Activated T-helper 2 cell treated with anti-CD3 and anti-CD28 coated beads, Interferon-gamma antibody, Interleukin-2, Interleukin-4, amounts not matched to agents 10 μg/mL and 5 μg/mL and 100 μg/mL, durations not matched to agents 14 hours and 24 hours and 36 hours (primary cell): ENCODE results near the gene JRKL. TPM values are rescaled to one million over a fixed set of nuclear protein-coding genes. Genes with fewer than 3 reads are reported as not detected.

Experiments
- DNase-seq: peaks from one replicate; pipeline ENCODE4 v3.0.0; 2021; ENCODE audit warnings: low spot score
- H3K27ac Mint-ChIP-seq: one replicate; pipeline ENCODE4 v1.8.0; 2021; ENCODE audit warnings: mixed read lengths
- H3K27me3 Mint-ChIP-seq: one replicate; pipeline ENCODE4 v1.8.0; 2021; ENCODE audit warnings: low read depth, mixed read lengths
- H3K36me3 Mint-ChIP-seq: one replicate; pipeline ENCODE4 v1.8.0; 2021; ENCODE audit warnings: low read depth, mixed read lengths
- H3K4me1 Mint-ChIP-seq: one replicate; pipeline ENCODE4 v1.8.0; 2021; ENCODE audit warnings: low read depth, mixed read lengths
- H3K4me3 Mint-ChIP-seq: one replicate; pipeline ENCODE4 v1.8.0; 2021; ENCODE audit warnings: low read depth, mild to moderate bottlenecking, moderate library complexity, mixed read lengths
- H3K9me3 Mint-ChIP-seq: one replicate; pipeline ENCODE4 v1.8.0; 2021; ENCODE audit warnings: mixed read lengths
- intact Hi-C: fragments of 100-400 bp; cut with micrococcal nuclease; formaldehyde crosslinking; loops from one replicate; pipeline ENCODE4 v1.15.1; 2023
- total RNA-seq: library from RNA; stranded (reverse); gene quantifications from 2 replicates; pipeline ENCODE4 v1.2.3, GENCODE V29; 2022

The JRKL gene
- total RNA-seq, 1 donor from 2014 or later: 12.9 TPM

DNA sequence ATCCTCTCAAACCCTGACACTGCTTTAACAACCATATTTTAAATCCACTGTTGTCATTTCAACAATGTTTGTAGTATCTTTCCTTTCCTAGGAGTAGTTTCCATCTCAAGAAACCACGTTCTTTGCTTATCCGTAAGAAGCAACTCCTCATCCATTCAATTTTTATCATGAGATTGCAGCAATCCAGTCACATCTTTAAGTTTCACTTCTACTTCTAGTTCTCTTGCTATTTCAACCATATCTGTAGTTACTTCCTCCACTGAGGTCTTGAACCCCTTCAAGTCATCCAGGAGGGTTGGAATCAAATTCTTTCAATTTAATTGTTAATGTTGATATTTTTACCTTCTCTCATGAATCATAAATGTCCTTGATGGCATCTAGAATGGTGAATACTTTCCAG, 22.5 kb upstream of the JRKL start:
- intact Hi-C loops: no loop called here
- H3K27ac Mint-ChIP-seq: no peak overlapping the region
- H3K4me3 Mint-ChIP-seq: no peak overlapping the region
- no peak for DNase-seq
- H3K27me3 Mint-ChIP-seq: no peaks in the 10 kb centered on the region
- H3K9me3 Mint-ChIP-seq: no peaks in the 10 kb centered on the region
- H3K4me1 Mint-ChIP-seq: no peaks in the 10 kb centered on the region
- peaks cover 46% of the 10 kb centered on the region for H3K36me3 Mint-ChIP-seq

DNA sequence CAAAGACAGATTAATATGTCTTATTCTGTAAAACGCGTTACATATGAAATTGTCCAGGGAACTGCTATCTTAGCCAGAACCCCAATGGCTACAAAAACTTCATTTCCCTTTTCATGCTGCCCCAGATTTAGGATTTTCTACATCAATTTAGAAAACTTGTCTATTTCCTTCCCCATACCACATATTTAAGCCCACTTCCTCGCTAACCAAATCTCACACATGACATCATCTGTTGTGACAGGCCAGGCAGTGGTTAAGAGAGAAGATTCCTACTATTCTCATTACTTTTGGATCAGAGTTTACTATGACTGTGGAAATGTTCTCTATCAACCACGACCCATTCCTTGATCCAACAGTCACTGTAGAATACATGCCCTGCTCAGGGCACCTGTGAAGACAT, 16.0 kb upstream of the JRKL start:
- intact Hi-C loops: loop anchor here (2.0 kb wide), 1 partner anchor 15 kb away; the partner anchor contains the start of gene CCDC82
- peaks cover 38% of the 10 kb centered on the region for H3K36me3 Mint-ChIP-seq
- H3K4me1 Mint-ChIP-seq: peaks cover 4% of the 10 kb centered on the region
- H3K9me3 Mint-ChIP-seq: no peaks in the 10 kb centered on the region
- DNase-seq: no peak
- H3K27me3 Mint-ChIP-seq: no peaks in the 10 kb centered on the region
- no peak overlapping the region for H3K4me3 Mint-ChIP-seq
- H3K27ac Mint-ChIP-seq: no peak overlapping the region

DNA sequence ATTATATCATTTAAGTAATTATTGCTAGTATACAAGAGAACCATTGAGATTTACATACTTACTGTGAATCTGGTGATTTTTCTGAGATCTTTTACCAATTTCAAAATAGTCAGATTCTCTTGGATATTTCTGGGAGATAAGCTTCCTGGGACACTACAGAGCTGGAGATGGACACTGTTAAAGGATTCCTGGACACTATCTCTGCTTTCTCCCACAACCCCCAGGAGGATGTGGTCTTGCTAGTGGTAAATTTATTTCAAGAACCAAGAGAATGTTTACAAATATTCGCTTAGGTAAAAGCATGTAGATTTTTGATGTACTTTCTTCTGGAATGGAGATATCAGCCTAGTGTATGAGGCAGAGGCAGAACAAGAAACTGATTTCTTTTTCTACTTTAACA, 13.0 kb upstream of the JRKL start:
- no peaks in the 10 kb centered on the region for H3K27me3 Mint-ChIP-seq
- H3K4me1 Mint-ChIP-seq: peaks cover 9% of the 10 kb centered on the region
- no peak overlapping the region for H3K27ac Mint-ChIP-seq
- no peaks in the 10 kb centered on the region for H3K9me3 Mint-ChIP-seq
- no peak overlapping the region for H3K4me3 Mint-ChIP-seq
- intact Hi-C loops: no loop called here
- no peak for DNase-seq
- H3K36me3 Mint-ChIP-seq: peaks cover 35% of the 10 kb centered on the region

DNA sequence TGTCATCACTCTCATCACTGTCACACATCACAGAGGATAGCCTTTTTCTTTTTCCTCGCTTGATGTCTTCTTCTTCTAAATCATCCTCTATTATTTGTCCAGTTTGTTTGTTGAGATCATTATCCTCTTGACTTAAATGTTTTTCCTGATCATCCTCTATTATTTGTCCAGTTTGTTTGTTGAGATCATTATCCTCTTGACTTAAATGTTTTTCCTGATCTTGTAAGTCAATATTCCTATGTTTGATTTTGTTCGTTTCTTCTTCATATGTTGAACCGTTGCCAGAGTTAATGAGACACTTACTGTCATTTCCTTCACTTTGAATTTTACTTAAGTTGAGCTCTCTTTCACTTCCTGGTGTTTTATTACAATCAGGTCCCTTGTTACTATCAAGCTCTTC, 5.7 kb upstream of the JRKL start:
- Mint-ChIP-seq H3K27me3 (no peaks in the 10 kb centered on the region), H3K4me3 (peak overlapping the region; percentile 47), H3K27ac (peak overlapping the region; percentile 20), H3K36me3 (peaks cover 51% of the 10 kb centered on the region), H3K9me3 (no peaks in the 10 kb centered on the region), H3K4me1 (peaks cover 45% of the 10 kb centered on the region)
- intact Hi-C loops: no loop called here
- no peak for DNase-seq

DNA sequence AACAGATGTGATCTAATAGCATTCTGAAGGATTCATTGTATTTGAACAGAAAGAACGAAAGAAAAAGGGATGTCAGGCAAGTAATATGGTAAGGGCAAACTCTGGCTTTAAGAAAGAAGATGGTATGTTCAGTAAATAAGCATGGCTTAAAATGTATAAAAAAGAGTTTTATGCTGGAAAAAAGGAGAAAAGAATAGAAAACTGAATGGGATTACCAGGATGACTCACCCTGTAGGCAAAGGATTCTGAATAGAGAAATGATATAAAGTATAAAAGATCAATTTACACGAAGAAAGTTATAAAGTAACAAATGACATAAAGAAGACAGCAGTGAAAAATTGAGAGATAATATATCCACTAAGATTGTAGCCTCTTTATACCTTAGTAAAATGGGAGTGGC, 4.6 kb upstream of the JRKL start:
- H3K4me1 Mint-ChIP-seq: peaks cover 42% of the 10 kb centered on the region
- no peak for DNase-seq
- intact Hi-C loops: no loop called here
- no peaks in the 10 kb centered on the region for H3K27me3 Mint-ChIP-seq
- H3K4me3 Mint-ChIP-seq: no peak overlapping the region
- H3K9me3 Mint-ChIP-seq: no peaks in the 10 kb centered on the region
- H3K27ac Mint-ChIP-seq: peak overlapping the region; percentile 13
- peaks cover 44% of the 10 kb centered on the region for H3K36me3 Mint-ChIP-seq

DNA sequence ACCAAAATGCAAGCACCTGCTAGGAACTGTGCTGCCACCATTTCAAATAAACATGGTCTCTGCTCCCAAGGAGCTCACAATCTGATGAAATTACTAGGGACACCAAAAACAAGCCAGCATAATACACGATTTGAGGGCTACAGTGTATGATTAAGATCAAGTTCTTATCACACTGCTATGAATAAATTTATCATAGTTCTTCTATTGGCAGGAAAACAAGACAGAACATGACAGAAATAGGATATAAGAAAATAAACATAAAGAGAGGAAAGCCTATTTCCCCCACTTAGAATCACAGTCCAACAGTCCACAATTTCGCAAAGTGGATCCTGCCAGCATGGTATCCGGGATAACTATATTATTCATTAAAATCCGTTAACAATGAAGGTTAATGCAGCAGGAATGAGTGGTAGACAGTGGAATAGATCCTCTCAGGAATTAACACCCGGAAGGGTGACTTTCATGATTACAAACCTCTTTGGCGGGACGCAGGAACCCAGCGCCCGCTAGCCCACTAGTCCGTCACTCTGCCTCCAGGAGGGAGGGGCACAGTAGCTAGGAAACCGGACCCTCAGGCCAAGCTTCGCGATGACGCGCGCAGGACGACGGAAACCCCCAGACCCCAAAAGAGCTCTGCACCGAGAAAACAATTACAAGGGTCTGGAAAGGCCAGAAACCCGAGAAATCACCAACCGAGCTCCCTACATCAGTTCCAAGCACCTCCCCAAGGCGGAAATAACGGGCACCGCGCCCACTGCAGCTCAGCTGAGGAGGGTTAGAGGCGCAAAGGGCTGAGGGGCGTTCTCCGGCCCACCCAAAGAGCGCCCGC, 708 bp upstream of the JRKL start:
- DNase-seq: no peak
- intact Hi-C loops: loop anchor here (1.0 to 2.0 kb wide), 4 partner anchors 14 to 600 kb away; partner anchors contain the start of genes FAM76B and MAML2
- peaks cover 3% of the 10 kb centered on the region for H3K9me3 Mint-ChIP-seq
- no peaks in the 10 kb centered on the region for H3K27me3 Mint-ChIP-seq
- peak overlapping the region; percentile 94 for H3K4me3 Mint-ChIP-seq
- peaks cover 42% of the 10 kb centered on the region for H3K36me3 Mint-ChIP-seq
- peaks cover 53% of the 10 kb centered on the region for H3K4me1 Mint-ChIP-seq
- H3K27ac Mint-ChIP-seq: peak overlapping the region; percentile 86

DNA sequence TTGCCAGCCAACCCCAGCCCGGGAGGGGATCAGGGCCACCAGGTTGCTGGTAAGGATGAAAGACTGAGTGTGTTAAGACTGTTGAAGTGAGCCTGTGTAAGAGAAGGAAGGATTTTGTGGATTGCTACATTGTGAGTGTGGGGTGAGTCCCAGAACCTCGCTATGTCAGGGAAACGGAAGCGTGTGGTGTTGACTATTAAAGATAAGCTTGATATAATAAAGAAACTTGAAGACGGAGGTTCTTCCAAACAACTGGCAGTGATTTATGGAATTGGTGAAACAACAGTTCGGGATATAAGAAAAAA, 627 bp downstream of the JRKL start:
- Mint-ChIP-seq H3K36me3 (peaks cover 32% of the 10 kb centered on the region), H3K4me1 (peaks cover 47% of the 10 kb centered on the region), H3K4me3 (peak overlapping the region; percentile 94), H3K27ac (peak overlapping the region; percentile 86), H3K27me3 (no peaks in the 10 kb centered on the region), H3K9me3 (peaks cover 3% of the 10 kb centered on the region)
- no peak for DNase-seq
- intact Hi-C loops: loop anchor here (1.0 to 5.0 kb wide), 3 partner anchors 133 to 1158 kb away; partner anchors contain the start of genes MTMR2 and SESN3

DNA sequence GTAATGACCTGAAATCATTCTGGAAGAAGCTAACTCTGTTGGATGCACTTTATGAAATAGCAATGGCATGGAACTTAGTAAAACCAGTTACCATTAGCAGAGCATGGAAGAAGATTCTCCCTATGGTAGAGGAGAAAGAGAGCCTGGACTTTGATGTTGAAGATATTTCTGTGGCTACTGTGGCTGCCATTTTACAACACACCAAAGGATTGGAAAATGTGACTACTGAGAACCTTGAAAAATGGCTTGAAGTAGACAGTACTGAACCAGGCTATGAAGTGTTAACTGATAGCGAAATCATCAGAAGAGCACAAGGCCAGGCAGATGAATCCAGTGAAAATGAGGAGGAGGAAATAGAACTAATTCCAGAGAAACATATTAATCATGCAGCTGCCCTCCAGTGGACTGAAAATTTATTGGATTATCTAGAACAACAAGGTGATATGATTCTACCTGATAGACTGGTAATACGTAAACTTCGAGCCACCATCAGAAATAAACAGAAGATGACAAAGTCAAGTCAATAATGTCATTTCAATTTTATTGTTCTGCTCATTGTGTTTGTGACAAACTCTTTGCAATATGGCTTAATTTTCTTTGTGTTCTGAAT, 2.0 kb downstream of the JRKL start:
- intact Hi-C loops: loop anchor here (2.0 to 5.0 kb wide), 4 partner anchors 135 to 1160 kb away; partner anchors contain the start of gene SESN3
- Mint-ChIP-seq H3K27ac (no peak overlapping the region), H3K4me1 (peaks cover 44% of the 10 kb centered on the region), H3K27me3 (no peaks in the 10 kb centered on the region), H3K9me3 (peaks cover 3% of the 10 kb centered on the region), H3K4me3 (peak overlapping the region; percentile 31), H3K36me3 (peaks cover 26% of the 10 kb centered on the region)
- DNase-seq: no peak

DNA sequence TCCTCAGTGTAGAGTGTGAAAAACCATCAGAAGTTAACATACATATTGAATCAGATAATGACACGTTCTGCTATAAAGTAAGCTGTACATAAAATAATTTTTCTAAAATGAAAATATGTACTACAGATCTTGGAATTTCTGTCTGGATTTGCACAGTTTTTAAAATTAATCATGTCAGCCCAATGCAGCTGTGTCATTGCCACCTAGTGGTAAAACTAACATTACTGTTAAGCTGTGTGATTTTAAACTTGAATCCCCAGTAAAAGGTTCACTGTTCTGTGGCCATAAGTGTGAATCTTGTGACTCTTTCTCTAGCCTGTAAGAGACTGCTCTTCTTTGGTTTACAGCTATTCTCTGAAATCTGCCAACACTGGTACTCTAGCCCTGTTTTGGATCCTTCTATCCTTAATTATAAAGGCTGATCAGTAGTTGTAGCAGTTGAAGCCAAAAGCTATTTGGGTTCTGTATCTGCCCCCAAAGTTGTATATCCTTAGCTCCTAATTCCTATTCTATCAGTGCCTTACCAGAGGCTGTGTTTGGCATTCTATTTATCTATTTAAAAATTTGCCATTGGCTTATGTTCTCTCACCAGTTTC, 4.0 kb downstream of the JRKL start:
- Mint-ChIP-seq H3K27me3 (no peaks in the 10 kb centered on the region), H3K9me3 (peaks cover 3% of the 10 kb centered on the region), H3K27ac (no peak overlapping the region), H3K4me1 (peaks cover 24% of the 10 kb centered on the region), H3K36me3 (peaks cover 19% of the 10 kb centered on the region), H3K4me3 (no peak overlapping the region)
- no peak for DNase-seq
- intact Hi-C loops: loop anchor here (1.0 to 5.0 kb wide), 5 partner anchors 137 to 1162 kb away; partner anchors contain the start of gene SESN3

DNA sequence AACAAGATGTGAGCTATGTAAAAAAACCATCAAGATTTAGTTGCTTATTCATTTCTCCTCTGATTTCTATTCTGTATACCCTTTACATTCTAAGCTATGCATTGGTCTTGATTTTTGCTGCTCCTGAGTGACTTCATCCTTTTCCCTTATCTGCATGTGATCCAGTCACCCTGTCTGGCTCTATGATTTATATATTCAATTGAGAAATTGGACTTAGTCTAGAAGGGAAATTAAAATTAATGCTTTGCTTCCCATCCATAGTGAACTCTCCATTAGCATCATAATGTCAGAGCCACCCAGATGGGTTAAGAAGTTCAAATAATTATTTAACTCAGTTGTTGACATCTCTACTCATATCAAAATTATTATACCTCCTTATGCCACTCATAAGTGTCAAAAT, 5.0 kb downstream of the JRKL start:
- H3K27ac Mint-ChIP-seq: no peak overlapping the region
- H3K27me3 Mint-ChIP-seq: no peaks in the 10 kb centered on the region
- peaks cover 19% of the 10 kb centered on the region for H3K36me3 Mint-ChIP-seq
- H3K9me3 Mint-ChIP-seq: peaks cover 3% of the 10 kb centered on the region
- intact Hi-C loops: loop anchor here (5.0 kb wide), 2 partner anchors 137 to 1162 kb away; partner anchors contain the start of gene SESN3
- no peak overlapping the region for H3K4me3 Mint-ChIP-seq
- no peak for DNase-seq
- H3K4me1 Mint-ChIP-seq: peaks cover 23% of the 10 kb centered on the region

DNA sequence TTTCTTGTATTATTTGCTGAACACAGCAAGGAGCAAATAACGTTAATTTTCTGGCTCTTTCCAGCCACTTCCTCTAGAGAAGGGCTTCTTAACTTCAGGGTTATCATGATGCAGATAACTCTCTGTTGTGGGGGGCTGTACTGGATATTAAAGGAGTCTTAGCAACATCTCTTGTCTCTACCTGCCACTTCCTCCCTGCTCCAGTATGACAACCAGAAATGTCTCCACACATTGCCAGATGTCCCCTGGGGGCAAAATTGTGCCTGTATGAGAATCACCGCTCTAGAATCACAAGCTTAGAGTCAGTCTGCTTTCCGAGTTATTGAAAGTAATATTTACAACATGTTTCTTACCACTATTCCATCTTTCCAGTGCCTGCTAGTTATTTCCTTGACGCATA, 6.8 kb downstream of the JRKL start:
- H3K27ac Mint-ChIP-seq: no peak overlapping the region
- no peaks in the 10 kb centered on the region for H3K9me3 Mint-ChIP-seq
- H3K4me3 Mint-ChIP-seq: no peak overlapping the region
- peaks cover 8% of the 10 kb centered on the region for H3K4me1 Mint-ChIP-seq
- H3K36me3 Mint-ChIP-seq: peaks cover 6% of the 10 kb centered on the region
- no peak for DNase-seq
- H3K27me3 Mint-ChIP-seq: peaks cover 2% of the 10 kb centered on the region
- intact Hi-C loops: no loop called here

DNA sequence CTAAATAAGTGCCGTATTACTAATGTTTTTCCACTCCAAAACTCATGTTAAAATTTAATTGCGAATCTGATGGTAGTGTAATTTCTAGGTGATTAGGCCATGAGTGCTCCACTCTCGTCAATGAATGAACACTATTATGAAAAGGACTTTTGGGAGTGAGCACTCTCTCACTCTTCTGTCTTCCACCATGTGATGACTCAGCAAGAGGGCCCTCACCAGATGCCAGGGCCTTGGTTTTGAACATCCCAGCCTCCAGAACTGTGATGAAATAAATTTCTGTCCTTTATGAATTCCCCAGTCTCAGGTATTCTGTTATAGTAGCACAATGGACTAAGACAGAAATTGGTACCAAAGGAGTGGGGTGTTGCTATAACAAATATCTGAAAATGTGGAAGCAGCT, 8.1 kb downstream of the JRKL start:
- Mint-ChIP-seq H3K9me3 (no peaks in the 10 kb centered on the region), H3K4me1 (peaks cover 4% of the 10 kb centered on the region), H3K27ac (no peak overlapping the region), H3K36me3 (no peaks in the 10 kb centered on the region), H3K27me3 (peaks cover 13% of the 10 kb centered on the region), H3K4me3 (no peak overlapping the region)
- intact Hi-C loops: no loop called here
- DNase-seq: no peak

DNA sequence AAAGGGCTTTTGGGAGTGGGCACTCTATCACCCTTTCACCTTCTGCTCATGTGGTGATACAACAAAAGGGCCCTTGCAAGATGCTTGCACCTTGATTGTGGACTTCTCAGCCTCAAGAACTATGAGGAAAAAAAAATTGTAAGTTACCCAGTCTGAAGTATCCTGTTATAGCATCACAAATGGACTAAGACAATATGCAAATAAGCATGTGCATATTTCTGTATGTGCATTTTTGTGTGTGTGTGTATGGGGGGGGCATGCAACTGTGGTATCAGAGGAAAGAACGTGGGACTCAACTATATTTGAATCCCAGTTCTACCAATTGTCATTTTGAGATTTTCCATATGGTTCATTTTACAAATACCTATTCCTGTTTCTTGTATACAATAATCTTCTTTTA, 10.9 kb downstream of the JRKL start:
- no peaks in the 10 kb centered on the region for H3K36me3 Mint-ChIP-seq
- no peaks in the 10 kb centered on the region for H3K4me1 Mint-ChIP-seq
- no peak overlapping the region for H3K27ac Mint-ChIP-seq
- no peaks in the 10 kb centered on the region for H3K9me3 Mint-ChIP-seq
- intact Hi-C loops: no loop called here
- peaks cover 25% of the 10 kb centered on the region for H3K27me3 Mint-ChIP-seq
- no peak overlapping the region for H3K4me3 Mint-ChIP-seq
- no peak for DNase-seq
